Endodermal cell (in vitro differentiated cells): ENCODE data around the gene RSPH4A. TPM values are rescaled to one million over a fixed set of nuclear protein-coding genes. Genes with fewer than 3 reads are reported as not detected.

Source experiments
- DNase-seq: peaks from one replicate; pipeline ENCODE4 v3.0.0-alpha.2; 2017
- H3K27ac ChIP-seq: 2 replicates; pipeline ENCODE4 v1.5.1; 2013; ENCODE audit warnings: mild to moderate bottlenecking, low read depth, low read length, moderate library complexity
- H3K27me3 ChIP-seq: 2 replicates; pipeline ENCODE4 v1.6.1; 2013; ENCODE audit warnings: mild to moderate bottlenecking, low read length, moderate library complexity; ENCODE audit not compliant: insufficient read depth, control insufficient read depth, poor library complexity, severe bottlenecking
- H3K36me3 ChIP-seq: 2 replicates; pipeline ENCODE4 v1.7.0; 2013; ENCODE audit warnings: mild to moderate bottlenecking, low read length, moderate library complexity; ENCODE audit not compliant: control insufficient read depth, insufficient read depth
- H3K4me1 ChIP-seq: one replicate; pipeline ENCODE4 v1.7.0; 2013; ENCODE audit warnings: low read length; ENCODE audit not compliant: control insufficient read depth, insufficient read depth
- H3K4me3 ChIP-seq: 2 replicates; pipeline ENCODE4 v1.5.1; 2013; ENCODE audit warnings: mild to moderate bottlenecking, low read length, moderate library complexity
- H3K9ac ChIP-seq: 2 replicates; pipeline ENCODE4 v1.6.1; 2013; ENCODE audit warnings: mild to moderate bottlenecking, low read length, moderate library complexity; ENCODE audit not compliant: poor library complexity, severe bottlenecking; ENCODE audit errors: extremely low read depth
- H3K9me3 ChIP-seq: 2 replicates; pipeline ENCODE4 v1.6.1; 2013; ENCODE audit warnings: mild to moderate bottlenecking, low read length, moderate library complexity; ENCODE audit not compliant: control insufficient read depth
- H3K27ac Mint-ChIP-seq: 2 replicates; pipeline ENCODE4 v1.8.0; 2020; ENCODE audit warnings: mixed read lengths
- H3K27me3 Mint-ChIP-seq: 2 replicates; pipeline ENCODE4 v1.8.0; 2021; ENCODE audit warnings: mild to moderate bottlenecking, mixed read lengths; ENCODE audit not compliant: insufficient read depth
- H3K36me3 Mint-ChIP-seq: 2 replicates; pipeline ENCODE4 v1.8.0; 2020; ENCODE audit warnings: low read depth, mixed read lengths
- H3K4me1 Mint-ChIP-seq: 2 replicates; pipeline ENCODE4 v1.8.0; 2020; ENCODE audit warnings: mixed read lengths
- H3K4me3 Mint-ChIP-seq: 2 replicates; pipeline ENCODE4 v1.8.0; 2020; ENCODE audit warnings: mild to moderate bottlenecking, moderate library complexity, mixed read lengths
- H3K9me3 Mint-ChIP-seq: 2 replicates; pipeline ENCODE4 v1.8.0; 2020; ENCODE audit warnings: mild to moderate bottlenecking, mixed read lengths
- WGBS, 2 experiments: methylation state at CpG; one replicate each; pipeline versions ENCODE4 v1.1.5 to v1.1.7; 2013; ENCODE audit warnings: missing lambda C conversion rate in 2 of 2, mixed read lengths in 1 of 2; ENCODE audit not compliant: insufficient coverage in 1 of 2, insufficient read length in 1 of 2; 5-methylcytosine and 5-hydroxymethylcytosine counted together
- total RNA-seq, 2 donors: library from RNA; stranded (reverse); fragmentation: NEBNext Ultra II Directional in 1 of 2; extraction: Animal tissue kit (Norgen Biotek cat#: 25700) in 1 of 2; gene quantifications; 2 replicates in 1 of 2; 3 replicates in 1 of 2; pipeline ENCODE4 v1.2.1, GENCODE V29; 2021
- TF ChIP-seq, protein P1 (sequence below): fragments of 200-600 bp; sonication (generic); conservative IDR thresholded peaks from 2 replicates; pipeline ENCODE4 v1.5.0; 2021; ENCODE audit warnings: antibody characterized with exemption, mild to moderate bottlenecking

Gene RSPH4A
- total RNA-seq, 2 donors from 2014 or later = 0.92 to 1.2 TPM

DNA sequence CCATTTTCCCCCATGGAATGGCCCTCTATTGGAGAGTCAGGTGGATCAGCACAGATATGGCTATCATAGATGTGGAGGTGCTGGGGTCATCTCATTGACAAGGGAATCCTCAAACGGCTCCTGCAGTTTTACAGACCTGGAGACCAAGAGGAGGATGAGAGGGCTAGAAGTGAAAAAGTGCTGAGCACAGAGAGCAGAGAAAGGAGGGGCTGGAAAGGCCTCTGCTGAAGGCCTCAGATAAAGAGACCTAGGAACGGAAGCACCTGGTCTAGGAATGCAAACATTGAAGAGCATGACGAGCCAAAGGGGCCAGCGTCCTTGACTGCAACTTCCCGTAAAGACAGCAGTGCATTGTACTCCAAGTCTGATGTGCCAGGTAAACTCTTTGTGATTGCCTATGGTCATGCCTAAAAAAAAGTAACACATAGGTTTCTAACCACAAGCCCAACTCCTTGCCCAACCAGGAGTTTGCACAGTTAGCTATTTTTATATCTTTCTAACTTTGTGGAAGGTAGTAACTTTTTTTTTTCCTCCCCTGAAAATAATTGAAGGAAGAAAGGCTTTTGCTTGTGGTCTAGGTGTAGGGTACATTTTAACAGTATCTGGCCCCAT is 15.2 kb downstream of the RSPH4A start:
- no peaks in the 10 kb centered on the region for H3K9me3 ChIP-seq
- H3K36me3 ChIP-seq = peaks cover 43% of the 10 kb centered on the region
- Mint-ChIP-seq H3K4me1 (peaks cover 2% of the 10 kb centered on the region), H3K9me3 (no peaks in the 10 kb centered on the region), H3K36me3 (peaks cover 26% of the 10 kb centered on the region), H3K27ac (peak overlapping the region; percentile 59), H3K4me3 (no peak overlapping the region), H3K27me3 (no peaks in the 10 kb centered on the region)
- WGBS, 2 experiments = 92 to 97% methylated on average over 3 to 5 of the region's 5 CpGs
- TF ChIP-seq, protein P1, sequence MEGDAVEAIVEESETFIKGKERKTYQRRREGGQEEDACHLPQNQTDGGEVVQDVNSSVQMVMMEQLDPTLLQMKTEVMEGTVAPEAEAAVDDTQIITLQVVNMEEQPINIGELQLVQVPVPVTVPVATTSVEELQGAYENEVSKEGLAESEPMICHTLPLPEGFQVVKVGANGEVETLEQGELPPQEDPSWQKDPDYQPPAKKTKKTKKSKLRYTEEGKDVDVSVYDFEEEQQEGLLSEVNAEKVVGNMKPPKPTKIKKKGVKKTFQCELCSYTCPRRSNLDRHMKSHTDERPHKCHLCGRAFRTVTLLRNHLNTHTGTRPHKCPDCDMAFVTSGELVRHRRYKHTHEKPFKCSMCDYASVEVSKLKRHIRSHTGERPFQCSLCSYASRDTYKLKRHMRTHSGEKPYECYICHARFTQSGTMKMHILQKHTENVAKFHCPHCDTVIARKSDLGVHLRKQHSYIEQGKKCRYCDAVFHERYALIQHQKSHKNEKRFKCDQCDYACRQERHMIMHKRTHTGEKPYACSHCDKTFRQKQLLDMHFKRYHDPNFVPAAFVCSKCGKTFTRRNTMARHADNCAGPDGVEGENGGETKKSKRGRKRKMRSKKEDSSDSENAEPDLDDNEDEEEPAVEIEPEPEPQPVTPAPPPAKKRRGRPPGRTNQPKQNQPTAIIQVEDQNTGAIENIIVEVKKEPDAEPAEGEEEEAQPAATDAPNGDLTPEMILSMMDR = no peak
- H3K4me3 ChIP-seq = no peak overlapping the region
- DNase-seq = no peak
- no peak overlapping the region for H3K9ac ChIP-seq
- no peak overlapping the region for H3K27ac ChIP-seq
- H3K4me1 ChIP-seq = peaks cover 2% of the 10 kb centered on the region
- H3K27me3 ChIP-seq = no peaks in the 10 kb centered on the region

DNA sequence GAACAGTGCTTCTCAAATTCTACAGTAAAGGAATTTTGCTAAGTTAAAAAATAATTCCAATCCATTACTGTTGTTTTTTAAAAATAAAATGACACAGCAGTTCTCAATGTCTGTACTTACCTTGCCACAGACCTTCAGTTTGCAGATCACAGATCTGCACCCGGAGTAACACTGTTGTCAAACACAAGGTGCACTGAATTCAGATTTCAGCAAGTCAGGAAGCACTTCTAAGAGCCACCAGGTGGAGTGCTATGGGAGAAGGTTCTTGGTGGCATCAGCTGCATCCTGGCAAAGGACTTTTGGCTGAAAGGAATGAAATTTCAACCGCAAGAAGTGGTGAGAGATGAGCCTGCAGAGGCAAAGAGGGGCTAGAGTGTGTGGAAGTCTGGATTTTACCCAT is 17.4 kb downstream of the RSPH4A start:
- Mint-ChIP-seq H3K4me3 (no peak overlapping the region), H3K27ac (no peak overlapping the region), H3K9me3 (peaks cover 9% of the 10 kb centered on the region), H3K27me3 (no peaks in the 10 kb centered on the region), H3K4me1 (peaks cover 2% of the 10 kb centered on the region), H3K36me3 (peaks cover 41% of the 10 kb centered on the region)
- Histone ChIP-seq H3K27me3 (no peaks in the 10 kb centered on the region), H3K4me3 (no peak overlapping the region), H3K9me3 (peaks cover 5% of the 10 kb centered on the region), H3K4me1 (peaks cover 2% of the 10 kb centered on the region), H3K9ac (no peak overlapping the region), H3K27ac (no peak overlapping the region), H3K36me3 (peaks cover 55% of the 10 kb centered on the region)
- TF ChIP-seq, protein P1 = peak; percentile 72
- peak; percentile 66 for DNase-seq
- WGBS, 2 experiments = 91 to 100% methylated on average over 1 to 2 of the region's 2 CpGs

DNA sequence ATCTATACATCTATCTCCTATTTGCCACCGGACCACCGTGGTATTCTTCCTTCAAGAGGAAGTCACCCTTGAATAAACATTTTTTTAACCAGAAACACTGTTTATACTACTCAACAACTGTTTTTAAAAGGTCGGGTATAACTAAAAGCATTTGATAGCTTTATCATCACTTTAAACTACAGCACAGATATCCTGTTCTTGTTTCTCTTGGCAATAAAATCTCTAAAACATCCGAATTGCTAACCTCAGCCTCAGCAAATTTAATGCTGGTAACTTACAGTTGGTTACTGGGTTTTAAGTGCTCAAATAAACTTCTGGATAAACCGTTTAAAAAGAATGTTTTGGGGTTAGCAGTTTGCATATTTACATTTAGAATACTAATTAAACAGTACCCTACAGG is 31.9 kb downstream of the RSPH4A start:
- no peak overlapping the region for H3K4me3 Mint-ChIP-seq
- no peak overlapping the region for H3K27ac Mint-ChIP-seq
- no peak overlapping the region for H3K9ac ChIP-seq
- WGBS, 2 experiments = 76 to 82% methylated on average over 3 to 4 of the region's 5 CpGs
- H3K4me3 ChIP-seq = no peak overlapping the region
- peaks cover 32% of the 10 kb centered on the region for H3K36me3 Mint-ChIP-seq
- H3K27me3 Mint-ChIP-seq = no peaks in the 10 kb centered on the region
- no peak for DNase-seq
- peaks cover 59% of the 10 kb centered on the region for H3K36me3 ChIP-seq
- H3K27me3 ChIP-seq = no peaks in the 10 kb centered on the region
- H3K9me3 ChIP-seq = no peaks in the 10 kb centered on the region
- H3K4me1 Mint-ChIP-seq = no peaks in the 10 kb centered on the region
- H3K4me1 ChIP-seq = no peaks in the 10 kb centered on the region
- TF ChIP-seq, protein P1 = no peak
- H3K27ac ChIP-seq = no peak overlapping the region
- peaks cover 6% of the 10 kb centered on the region for H3K9me3 Mint-ChIP-seq
